ENCODE measurements around the gene PRDX5. TPM values are rescaled to one million over a fixed set of nuclear protein-coding genes. Genes with fewer than 3 reads are reported as not detected.

The PRDX5 gene
- total and polyA plus RNA-seq, 2 experiments from 2014 or later, result 212 to 312 TPM

DNA sequence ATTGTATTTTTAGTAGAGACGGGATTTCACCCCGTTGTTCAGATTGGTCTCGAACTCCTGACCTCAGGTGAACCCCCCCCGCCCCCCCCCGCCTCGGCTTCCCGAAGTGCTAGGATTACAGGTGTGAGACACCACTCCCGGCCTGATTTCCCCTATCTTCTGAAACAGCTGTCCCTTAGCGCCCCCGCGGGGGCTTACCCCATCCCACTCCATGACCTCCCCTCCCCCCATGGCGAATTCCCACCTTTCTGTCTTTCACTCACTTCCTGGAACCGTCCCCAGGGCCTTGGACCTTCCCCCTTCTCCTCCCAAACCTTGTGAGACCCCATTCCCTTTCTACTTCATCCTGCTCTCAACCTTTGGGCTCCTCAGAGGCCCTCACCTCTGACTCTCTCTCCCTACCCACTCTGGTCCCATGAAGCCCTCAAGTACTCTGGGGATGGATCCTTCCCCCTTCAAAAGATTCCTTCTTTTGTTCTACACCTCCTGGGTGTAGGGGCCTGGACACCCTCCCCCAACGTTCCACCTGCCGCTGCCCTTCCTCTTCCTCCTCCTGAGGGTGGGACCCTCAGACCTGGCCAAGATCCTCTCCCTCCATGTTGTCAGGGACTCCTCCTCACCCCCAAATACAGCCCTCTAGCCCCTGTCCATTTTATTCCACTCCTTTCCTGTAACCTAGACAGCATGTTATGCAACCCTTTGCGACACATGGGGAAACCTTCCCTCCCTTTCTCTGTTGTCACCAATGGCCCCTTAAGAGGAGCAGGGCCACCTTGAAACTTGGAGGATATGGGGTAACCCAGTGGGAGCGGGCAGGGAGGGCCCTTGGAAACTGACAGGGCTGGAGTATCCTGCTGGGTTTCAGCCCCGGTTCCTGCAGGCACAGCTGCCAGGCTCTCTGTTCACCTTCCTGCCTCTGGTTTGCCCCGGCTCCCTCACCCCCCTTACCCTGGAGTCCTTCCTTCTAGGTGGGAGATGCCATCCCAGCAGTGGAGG lies 1.1 kb downstream of the PRDX5 start:
- Mint-ChIP-seq H3K9me3 (no peaks in the 10 kb centered on the region; the same call in 1 of the 3 replicates), H3K36me3 (ENCODE audit: low read depth) (peaks cover 50% of the 10 kb centered on the region), H3K27me3 (ENCODE audit: insufficient read depth, low read depth, poor library complexity) (peaks cover 23% of the 10 kb centered on the region), H3K4me3 (peak overlapping the region; percentile 98), H3K27ac (peak overlapping the region; percentile 47), H3K4me1 (peaks cover 23% of the 10 kb centered on the region)
- H3K4me2 ChIP-seq, result peak overlapping the region; percentile 74
- no peaks in the 10 kb centered on the region; the same call in 1 of the 2 replicates for H4K20me1 ChIP-seq (replicated peaks; ENCODE audit: insufficient read depth)
- ATAC-seq (no peak), DNase-seq (ENCODE audit: low spot score) (peak; percentile 50)
- peaks cover 16% of the 10 kb centered on the region for H3K79me2 ChIP-seq (replicated peaks; ENCODE audit: insufficient read depth)
- H3K9me2 ChIP-seq (ENCODE audit: insufficient read depth), result no peaks in the 10 kb centered on the region
- peaks cover 12% of the 10 kb centered on the region for H3K4me1 ChIP-seq (ENCODE audit: insufficient read depth)
- no peak overlapping the region for H3K27ac ChIP-seq (ENCODE audit: low read depth)
- TF ChIP-seq JUNB (IDR thresholded peaks at IDR 0.05; ENCODE audit: unreplicated experiment) (no peak), ZNF331 (CRISPR knock-in tag; IDR thresholded peaks at IDR 0.05; ENCODE audit: low read depth) (no peak), ZNF114 (CRISPR knock-in tag; IDR thresholded peaks at IDR 0.05) (no peak), EZH2 (IDR thresholded peaks at IDR 0.05; ENCODE audit: low read depth, unreplicated experiment) (no peak), STAT1 (IDR thresholded peaks at IDR 0.05; ENCODE audit: unreplicated experiment) (no peak), NANOG (IDR thresholded peaks at IDR 0.05; ENCODE audit: borderline replicate concordance) (no peak), CREB1 (CRISPR knock-in tag; IDR thresholded peaks at IDR 0.05; ENCODE audit: low read depth) (no peak), POLR2AphosphoS5 (IDR thresholded peaks at IDR 0.05; ENCODE audit: low read depth) (no peak), EZH2phosphoT487 (IDR thresholded peaks at IDR 0.05; ENCODE audit: unreplicated experiment) (no peak)
- TF ChIP-seq, protein P1, sequence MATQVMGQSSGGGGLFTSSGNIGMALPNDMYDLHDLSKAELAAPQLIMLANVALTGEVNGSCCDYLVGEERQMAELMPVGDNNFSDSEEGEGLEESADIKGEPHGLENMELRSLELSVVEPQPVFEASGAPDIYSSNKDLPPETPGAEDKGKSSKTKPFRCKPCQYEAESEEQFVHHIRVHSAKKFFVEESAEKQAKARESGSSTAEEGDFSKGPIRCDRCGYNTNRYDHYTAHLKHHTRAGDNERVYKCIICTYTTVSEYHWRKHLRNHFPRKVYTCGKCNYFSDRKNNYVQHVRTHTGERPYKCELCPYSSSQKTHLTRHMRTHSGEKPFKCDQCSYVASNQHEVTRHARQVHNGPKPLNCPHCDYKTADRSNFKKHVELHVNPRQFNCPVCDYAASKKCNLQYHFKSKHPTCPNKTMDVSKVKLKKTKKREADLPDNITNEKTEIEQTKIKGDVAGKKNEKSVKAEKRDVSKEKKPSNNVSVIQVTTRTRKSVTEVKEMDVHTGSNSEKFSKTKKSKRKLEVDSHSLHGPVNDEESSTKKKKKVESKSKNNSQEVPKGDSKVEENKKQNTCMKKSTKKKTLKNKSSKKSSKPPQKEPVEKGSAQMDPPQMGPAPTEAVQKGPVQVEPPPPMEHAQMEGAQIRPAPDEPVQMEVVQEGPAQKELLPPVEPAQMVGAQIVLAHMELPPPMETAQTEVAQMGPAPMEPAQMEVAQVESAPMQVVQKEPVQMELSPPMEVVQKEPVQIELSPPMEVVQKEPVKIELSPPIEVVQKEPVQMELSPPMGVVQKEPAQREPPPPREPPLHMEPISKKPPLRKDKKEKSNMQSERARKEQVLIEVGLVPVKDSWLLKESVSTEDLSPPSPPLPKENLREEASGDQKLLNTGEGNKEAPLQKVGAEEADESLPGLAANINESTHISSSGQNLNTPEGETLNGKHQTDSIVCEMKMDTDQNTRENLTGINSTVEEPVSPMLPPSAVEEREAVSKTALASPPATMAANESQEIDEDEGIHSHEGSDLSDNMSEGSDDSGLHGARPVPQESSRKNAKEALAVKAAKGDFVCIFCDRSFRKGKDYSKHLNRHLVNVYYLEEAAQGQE (IDR thresholded peaks at IDR 0.05; ENCODE audit: unreplicated experiment), result no peak
- TF ChIP-seq, protein P2, sequence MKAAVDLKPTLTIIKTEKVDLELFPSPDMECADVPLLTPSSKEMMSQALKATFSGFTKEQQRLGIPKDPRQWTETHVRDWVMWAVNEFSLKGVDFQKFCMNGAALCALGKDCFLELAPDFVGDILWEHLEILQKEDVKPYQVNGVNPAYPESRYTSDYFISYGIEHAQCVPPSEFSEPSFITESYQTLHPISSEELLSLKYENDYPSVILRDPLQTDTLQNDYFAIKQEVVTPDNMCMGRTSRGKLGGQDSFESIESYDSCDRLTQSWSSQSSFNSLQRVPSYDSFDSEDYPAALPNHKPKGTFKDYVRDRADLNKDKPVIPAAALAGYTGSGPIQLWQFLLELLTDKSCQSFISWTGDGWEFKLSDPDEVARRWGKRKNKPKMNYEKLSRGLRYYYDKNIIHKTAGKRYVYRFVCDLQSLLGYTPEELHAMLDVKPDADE (IDR thresholded peaks at IDR 0.05), result no peak
- TF ChIP-seq, protein P3, sequence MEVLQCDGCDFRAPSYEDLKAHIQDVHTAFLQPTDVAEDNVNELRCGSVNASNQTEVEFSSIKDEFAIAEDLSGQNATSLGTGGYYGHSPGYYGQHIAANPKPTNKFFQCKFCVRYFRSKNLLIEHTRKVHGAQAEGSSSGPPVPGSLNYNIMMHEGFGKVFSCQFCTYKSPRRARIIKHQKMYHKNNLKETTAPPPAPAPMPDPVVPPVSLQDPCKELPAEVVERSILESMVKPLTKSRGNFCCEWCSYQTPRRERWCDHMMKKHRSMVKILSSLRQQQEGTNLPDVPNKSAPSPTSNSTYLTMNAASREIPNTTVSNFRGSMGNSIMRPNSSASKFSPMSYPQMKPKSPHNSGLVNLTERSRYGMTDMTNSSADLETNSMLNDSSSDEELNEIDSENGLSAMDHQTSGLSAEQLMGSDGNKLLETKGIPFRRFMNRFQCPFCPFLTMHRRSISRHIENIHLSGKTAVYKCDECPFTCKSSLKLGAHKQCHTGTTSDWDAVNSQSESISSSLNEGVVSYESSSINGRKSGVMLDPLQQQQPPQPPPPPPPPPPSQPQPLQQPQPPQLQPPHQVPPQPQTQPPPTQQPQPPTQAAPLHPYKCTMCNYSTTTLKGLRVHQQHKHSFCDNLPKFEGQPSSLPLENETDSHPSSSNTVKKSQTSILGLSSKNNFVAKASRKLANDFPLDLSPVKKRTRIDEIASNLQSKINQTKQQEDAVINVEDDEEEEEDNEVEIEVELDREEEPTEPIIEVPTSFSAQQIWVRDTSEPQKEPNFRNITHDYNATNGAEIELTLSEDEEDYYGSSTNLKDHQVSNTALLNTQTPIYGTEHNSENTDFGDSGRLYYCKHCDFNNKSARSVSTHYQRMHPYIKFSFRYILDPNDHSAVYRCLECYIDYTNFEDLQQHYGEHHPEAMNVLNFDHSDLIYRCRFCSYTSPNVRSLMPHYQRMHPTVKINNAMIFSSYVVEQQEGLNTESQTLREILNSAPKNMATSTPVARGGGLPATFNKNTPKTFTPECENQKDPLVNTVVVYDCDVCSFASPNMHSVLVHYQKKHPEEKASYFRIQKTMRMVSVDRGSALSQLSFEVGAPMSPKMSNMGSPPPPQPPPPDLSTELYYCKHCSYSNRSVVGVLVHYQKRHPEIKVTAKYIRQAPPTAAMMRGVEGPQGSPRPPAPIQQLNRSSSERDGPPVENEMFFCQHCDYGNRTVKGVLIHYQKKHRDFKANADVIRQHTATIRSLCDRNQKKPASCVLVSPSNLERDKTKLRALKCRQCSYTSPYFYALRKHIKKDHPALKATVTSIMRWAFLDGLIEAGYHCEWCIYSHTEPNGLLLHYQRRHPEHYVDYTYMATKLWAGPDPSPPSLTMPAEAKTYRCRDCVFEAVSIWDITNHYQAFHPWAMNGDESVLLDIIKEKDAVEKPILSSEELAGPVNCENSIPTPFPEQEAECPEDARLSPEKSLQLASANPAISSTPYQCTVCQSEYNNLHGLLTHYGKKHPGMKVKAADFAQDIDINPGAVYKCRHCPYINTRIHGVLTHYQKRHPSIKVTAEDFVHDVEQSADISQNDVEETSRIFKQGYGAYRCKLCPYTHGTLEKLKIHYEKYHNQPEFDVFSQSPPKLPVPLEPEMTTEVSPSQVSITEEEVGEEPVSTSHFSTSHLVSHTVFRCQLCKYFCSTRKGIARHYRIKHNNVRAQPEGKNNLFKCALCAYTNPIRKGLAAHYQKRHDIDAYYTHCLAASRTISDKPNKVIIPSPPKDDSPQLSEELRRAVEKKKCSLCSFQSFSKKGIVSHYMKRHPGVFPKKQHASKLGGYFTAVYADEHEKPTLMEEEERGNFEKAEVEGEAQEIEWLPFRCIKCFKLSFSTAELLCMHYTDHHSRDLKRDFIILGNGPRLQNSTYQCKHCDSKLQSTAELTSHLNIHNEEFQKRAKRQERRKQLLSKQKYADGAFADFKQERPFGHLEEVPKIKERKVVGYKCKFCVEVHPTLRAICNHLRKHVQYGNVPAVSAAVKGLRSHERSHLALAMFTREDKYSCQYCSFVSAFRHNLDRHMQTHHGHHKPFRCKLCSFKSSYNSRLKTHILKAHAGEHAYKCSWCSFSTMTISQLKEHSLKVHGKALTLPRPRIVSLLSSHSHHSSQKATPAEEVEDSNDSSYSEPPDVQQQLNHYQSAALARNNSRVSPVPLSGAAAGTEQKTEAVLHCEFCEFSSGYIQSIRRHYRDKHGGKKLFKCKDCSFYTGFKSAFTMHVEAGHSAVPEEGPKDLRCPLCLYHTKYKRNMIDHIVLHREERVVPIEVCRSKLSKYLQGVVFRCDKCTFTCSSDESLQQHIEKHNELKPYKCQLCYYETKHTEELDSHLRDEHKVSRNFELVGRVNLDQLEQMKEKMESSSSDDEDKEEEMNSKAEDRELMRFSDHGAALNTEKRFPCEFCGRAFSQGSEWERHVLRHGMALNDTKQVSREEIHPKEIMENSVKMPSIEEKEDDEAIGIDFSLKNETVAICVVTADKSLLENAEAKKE (CRISPR knock-in tag; IDR thresholded peaks at IDR 0.05), result no peak
- peaks cover 3% of the 10 kb centered on the region; the same call in 1 of the 2 replicates for H3K36me3 ChIP-seq (ENCODE audit: insufficient read depth)
- no peaks in the 10 kb centered on the region for H3K27me3 ChIP-seq (ENCODE audit: insufficient read depth)
- H3K4me3 ChIP-seq, result peak overlapping the region; percentile 82
- H3F3A ChIP-seq (replicated peaks; ENCODE audit: low read depth), result peaks cover 17% of the 10 kb centered on the region; the same call in 1 of the 2 replicates
- H2AFZ ChIP-seq, result no peak overlapping the region
